PC-3 (cell line): ENCODE results near the gene KLF16. TPM values are rescaled to one million over a fixed set of nuclear protein-coding genes. Genes with fewer than 3 reads are reported as not detected.
"Not testable (repeated sequence)": the region's sequence is repeated elsewhere in the genome, so short reads cannot be mapped to it uniquely, and the experiment has no call there.

ENCODE experiments used
- ATAC-seq: fragments of 200-7000 bp; cut with Tn5 transposase; 2 replicates; pipeline ENCODE4 v1.9.1; 2020; ENCODE audit warnings: mild to moderate bottlenecking, moderate library complexity
- BruUV-seq: library from RNA; stranded (reverse); fragments of 400-500 nt; replicated peaks from 2 replicates; lab custom pipeline; 2021; lab: Mats Ljungman, UMichigan
- CTCF ChIA-PET: fragments of 300-600 bp; sonication (Branson Sonifier 250); formaldehyde crosslinking; loops from one replicate; lab custom pipeline; 2022; ENCODE audit warnings: antibody characterized with exemption; lab: Charles Lee
- POLR2A ChIA-PET: fragments of 300-600 bp; sonication (Branson Sonifier 250); formaldehyde crosslinking; loops from one replicate; lab custom pipeline; 2022; ENCODE audit warnings: antibody characterized with exemption; ENCODE audit not compliant: unreplicated experiment; lab: Charles Lee
- DNase-seq: peaks from one replicate; pipeline ENCODE4 v3.0.0-alpha.2; 2015
- H2AFZ ChIP-seq: fragments of 300-600 bp; sonication (generic); 2 replicates; pipeline ENCODE4 v1.6.0; 2016; ENCODE audit warnings: antibody characterized with exemption, low read length
- H3F3A ChIP-seq: fragments of 300-600 bp; sonication (generic); one replicate; pipeline ENCODE4 v1.6.0; 2017; ENCODE audit warnings: antibody characterized with exemption, low read length, control low read depth, mild to moderate bottlenecking; ENCODE audit not compliant: unreplicated experiment
- H3K27ac ChIP-seq: fragments of 300-600 bp; sonication (generic); 2 replicates; pipeline ENCODE4 v1.5.1; 2016; ENCODE audit warnings: mild to moderate bottlenecking, low read length
- H3K27me3 ChIP-seq: fragments of 300-600 bp; sonication (generic); 2 replicates; pipeline ENCODE4 v1.6.1; 2016; ENCODE audit warnings: low read length, mixed read lengths
- H3K36me3 ChIP-seq: fragments of 300-600 bp; sonication (generic); 2 replicates; pipeline ENCODE4 v1.6.1; 2016; ENCODE audit warnings: low read depth, mixed run types, low read length, mixed read lengths
- H3K4me1 ChIP-seq: fragments of 300-600 bp; sonication (generic); 2 replicates; pipeline ENCODE4 v1.5.1; 2016; ENCODE audit warnings: low read length; ENCODE audit not compliant: insufficient read depth
- H3K4me2 ChIP-seq: fragments of 300-600 bp; sonication (generic); 2 replicates; pipeline ENCODE4 v1.6.0; 2016; ENCODE audit warnings: low read length
- H3K4me3 ChIP-seq: fragments of 300-600 bp; sonication (generic); 2 replicates; pipeline ENCODE4 v1.5.1; 2016; ENCODE audit warnings: mild to moderate bottlenecking, low read length, mixed read lengths
- H3K79me2 ChIP-seq: fragments of 300-600 bp; sonication (generic); 2 replicates; pipeline ENCODE4 v1.6.1; 2017; ENCODE audit warnings: low read length, mixed read lengths
- H3K9ac ChIP-seq: fragments of 300-600 bp; sonication (generic); 2 replicates; pipeline ENCODE4 v1.6.0; 2016; ENCODE audit warnings: mild to moderate bottlenecking, low read length
- H3K9me2 ChIP-seq: fragments of 300-600 bp; sonication (generic); replicated peaks from 2 replicates; pipeline ENCODE4 v1.6.1; 2016; ENCODE audit warnings: mixed run types, low read length, mixed read lengths
- H3K9me3 ChIP-seq: fragments of 300-600 bp; sonication (generic); 2 replicates; pipeline ENCODE4 v1.6.1; 2016; ENCODE audit warnings: low read length, mixed read lengths
- H4K20me1 ChIP-seq: fragments of 300-600 bp; sonication (generic); 2 replicates; pipeline ENCODE4 v1.6.1; 2016; ENCODE audit warnings: low read length, mixed read lengths
- CTCF ChIP-seq: fragments of 300-600 bp; sonication (generic); conservative IDR thresholded peaks from 2 replicates; pipeline ENCODE4 v1.5.1; 2017; ENCODE audit warnings: antibody characterized with exemption, low read depth, mild to moderate bottlenecking, low read length
- EZH2 ChIP-seq: fragments of 300-600 bp; sonication (generic); IDR thresholded peaks from one replicate; pipeline ENCODE4 v1.6.1; 2017; ENCODE audit warnings: antibody characterized with exemption, mild to moderate bottlenecking, low read length; ENCODE audit not compliant: unreplicated experiment
- EZH2phosphoT487 ChIP-seq: fragments of 300-600 bp; sonication (generic); IDR thresholded peaks from 2 replicates; pipeline ENCODE4 v1.6.1; 2018; ENCODE audit warnings: mild to moderate bottlenecking, antibody characterized with exemption, low read length, borderline replicate concordance
- intact Hi-C: fragments of 100-400 bp; cut with micrococcal nuclease; formaldehyde crosslinking; loops from 2 replicates; pipeline ENCODE4 v1.9.0; 2023
- total RNA-seq: library from RNA; depleted of rRNA; stranded (reverse); fragments of >200 nt; gene quantifications from 2 replicates; pipeline ENCODE4 v1.2.3, GENCODE V29; 2014

The KLF16 gene
- total RNA-seq, 1 experiment from 2014 or later: 15.1 TPM

GRCh38 chr19:1893791-1894190 is 30.4 kb upstream of the KLF16 start:
- POLR2A ChIA-PET: no interaction called here
- CTCF ChIA-PET: no interaction called here
- no TSS peak for BruUV-seq

GRCh38 chr19:1889907-1890306 is 26.5 kb upstream of the KLF16 start:
- no peak for DNase-seq
- peaks cover 1% of the 10 kb centered on the region for H3K79me2 ChIP-seq
- no peaks in the 10 kb centered on the region for H3K9me2 ChIP-seq
- no peak for ATAC-seq
- POLR2A ChIA-PET: no interaction called here
- no peak overlapping the region for H3K9ac ChIP-seq
- no peak for TF ChIP-seq EZH2phosphoT487
- no peak for TF ChIP-seq EZH2
- TF ChIP-seq CTCF: no peak
- H2AFZ ChIP-seq: no peak overlapping the region
- H3K4me2 ChIP-seq: no peak overlapping the region
- no peaks in the 10 kb centered on the region for H3K4me1 ChIP-seq
- intact Hi-C loops: no loop called here
- H3K36me3 ChIP-seq: no peaks in the 10 kb centered on the region
- no peaks in the 10 kb centered on the region for H3K27me3 ChIP-seq
- H3K9me3 ChIP-seq: no peaks in the 10 kb centered on the region
- H4K20me1 ChIP-seq: no peaks in the 10 kb centered on the region
- no peaks in the 10 kb centered on the region for H3F3A ChIP-seq
- no TSS peak for BruUV-seq
- no peak overlapping the region for H3K4me3 ChIP-seq
- H3K27ac ChIP-seq: no peak overlapping the region
- CTCF ChIA-PET: no interaction called here

More at GRCh38 chr19:1893791-1894190, 30.4 kb upstream of the KLF16 start:
- Histone ChIP-seq H3K9me2 (no peaks in the 10 kb centered on the region), H3K79me2 (no peaks in the 10 kb centered on the region), H2AFZ (no peak overlapping the region), H3F3A (no peaks in the 10 kb centered on the region), H3K9ac (no peak overlapping the region), H3K4me2 (no peak overlapping the region), H3K9me3 (no peaks in the 10 kb centered on the region), H3K27me3 (no peaks in the 10 kb centered on the region), H3K4me1 (no peaks in the 10 kb centered on the region), H4K20me1 (no peaks in the 10 kb centered on the region), H3K27ac (no peak overlapping the region), H3K4me3 (no peak overlapping the region), H3K36me3 (no peaks in the 10 kb centered on the region)
- TF ChIP-seq CTCF: no peak
- intact Hi-C loops: no loop called here
- DNase-seq (no peak), ATAC-seq (no peak)

GRCh38 chr19:1888385-1888784 is 25.0 kb upstream of the KLF16 start:
- DNase-seq (no peak), ATAC-seq (no peak)
- Histone ChIP-seq H3F3A (no peaks in the 10 kb centered on the region), H3K79me2 (peaks cover 16% of the 10 kb centered on the region), H3K36me3 (no peaks in the 10 kb centered on the region), H3K4me1 (peaks cover 8% of the 10 kb centered on the region), H3K9ac (no peak overlapping the region), H3K4me2 (no peak overlapping the region), H3K27me3 (no peaks in the 10 kb centered on the region), H4K20me1 (peaks cover 12% of the 10 kb centered on the region; the same call in 1 of the 2 replicates), H3K9me3 (no peaks in the 10 kb centered on the region), H3K4me3 (no peak overlapping the region), H2AFZ (no peak overlapping the region), H3K27ac (no peak overlapping the region), H3K9me2 (no peaks in the 10 kb centered on the region)
- TF ChIP-seq EZH2 (no peak), CTCF (no peak), EZH2phosphoT487 (no peak)
- intact Hi-C loops: no loop called here
- BruUV-seq: no TSS peak
- ChIA-PET POLR2A (no interaction called here), CTCF (no interaction called here)

- H3K9ac ChIP-seq, H3K36me3 ChIP-seq, CTCF ChIA-PET, H3K4me1 ChIP-seq, intact Hi-C loops, ATAC-seq, H3K9me3 ChIP-seq, BruUV-seq, POLR2A ChIA-PET, H3K9me2 ChIP-seq, H2AFZ ChIP-seq, H3K4me2 ChIP-seq, H3K27me3 ChIP-seq, H3K27ac ChIP-seq, DNase-seq, H3F3A ChIP-seq, H3K4me3 ChIP-seq: not testable (repeated sequence)
- Histone ChIP-seq H4K20me1 (peaks cover 14% of the 10 kb centered on the region; the same call in 1 of the 2 replicates), H3K79me2 (peaks cover 33% of the 10 kb centered on the region)
Observed at GRCh38 chr19:1886360-1886759, 23.0 kb upstream of the KLF16 start.
